ENCODE data around the gene FKBP9. TPM values are rescaled to one million over a fixed set of nuclear protein-coding genes. Genes with fewer than 3 reads are reported as not detected.

Gene FKBP9
- polyA plus RNA-seq, 1 donor from 2014 or later, result 2.8 TPM

GRCh38 chr7:33040803-33041516, 83.7 kb downstream of the FKBP9 start (continued):
- TF ChIP-seq, protein P1, sequence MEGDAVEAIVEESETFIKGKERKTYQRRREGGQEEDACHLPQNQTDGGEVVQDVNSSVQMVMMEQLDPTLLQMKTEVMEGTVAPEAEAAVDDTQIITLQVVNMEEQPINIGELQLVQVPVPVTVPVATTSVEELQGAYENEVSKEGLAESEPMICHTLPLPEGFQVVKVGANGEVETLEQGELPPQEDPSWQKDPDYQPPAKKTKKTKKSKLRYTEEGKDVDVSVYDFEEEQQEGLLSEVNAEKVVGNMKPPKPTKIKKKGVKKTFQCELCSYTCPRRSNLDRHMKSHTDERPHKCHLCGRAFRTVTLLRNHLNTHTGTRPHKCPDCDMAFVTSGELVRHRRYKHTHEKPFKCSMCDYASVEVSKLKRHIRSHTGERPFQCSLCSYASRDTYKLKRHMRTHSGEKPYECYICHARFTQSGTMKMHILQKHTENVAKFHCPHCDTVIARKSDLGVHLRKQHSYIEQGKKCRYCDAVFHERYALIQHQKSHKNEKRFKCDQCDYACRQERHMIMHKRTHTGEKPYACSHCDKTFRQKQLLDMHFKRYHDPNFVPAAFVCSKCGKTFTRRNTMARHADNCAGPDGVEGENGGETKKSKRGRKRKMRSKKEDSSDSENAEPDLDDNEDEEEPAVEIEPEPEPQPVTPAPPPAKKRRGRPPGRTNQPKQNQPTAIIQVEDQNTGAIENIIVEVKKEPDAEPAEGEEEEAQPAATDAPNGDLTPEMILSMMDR (IDR thresholded peaks at IDR 0.05; ENCODE audit: poor library complexity, severe bottlenecking), result no peak

GRCh38 chr7:33041631-33042428, 84.6 kb downstream of the FKBP9 start:
- Histone ChIP-seq H3K27ac (ENCODE audit: low read length) (no peak overlapping the region), H3K36me3 (ENCODE audit: insufficient read depth, low read length) (no peaks in the 10 kb centered on the region), H3K4me3 (ENCODE audit: low read length) (no peak overlapping the region), H3K4me2 (ENCODE audit: low read length) (no peak overlapping the region), H3F3A (ENCODE audit: insufficient read depth, low read length, poor library complexity, severe bottlenecking) (no peaks in the 10 kb centered on the region), H3K9me3 (ENCODE audit: low read length) (no peaks in the 10 kb centered on the region), H3K27me3 (ENCODE audit: insufficient read depth, low read depth, low read length) (no peaks in the 10 kb centered on the region), H3K9me2 (ENCODE audit: insufficient read depth, low read length) (no peaks in the 10 kb centered on the region), H3K9ac (ENCODE audit: low read length) (no peak overlapping the region), H3K79me2 (replicated peaks; ENCODE audit: insufficient read depth, low read length) (peaks cover 54% of the 10 kb centered on the region), H2AFZ (ENCODE audit: low read depth, low read length) (no peak overlapping the region), H4K20me1 (ENCODE audit: insufficient read depth) (no peaks in the 10 kb centered on the region)
- TF ChIP-seq EP300 (conservative IDR thresholded peaks at IDR 0.05; ENCODE audit: poor library complexity, severe bottlenecking), result no peak
- TF ChIP-seq, protein P1 (IDR thresholded peaks at IDR 0.05; ENCODE audit: poor library complexity, severe bottlenecking), result no peak
- no peak for TF ChIP-seq RAD21 (conservative IDR thresholded peaks at IDR 0.05)
- TF ChIP-seq REST (IDR thresholded peaks at IDR 0.05; ENCODE audit: borderline replicate concordance), result no peak
- no peak for TF ChIP-seq EZH2 (IDR thresholded peaks at IDR 0.05; ENCODE audit: borderline replicate concordance, insufficient read depth, low read length, poor library complexity, severe bottlenecking)
- no peak for TF ChIP-seq TAF1 (IDR thresholded peaks at IDR 0.05; ENCODE audit: low read depth)
- no peak for TF ChIP-seq MXI1 (conservative IDR thresholded peaks at IDR 0.05; ENCODE audit: poor library complexity, severe bottlenecking)
- TF ChIP-seq SMC3 (conservative IDR thresholded peaks at IDR 0.05; ENCODE audit: poor library complexity), result no peak
- no peak for TF ChIP-seq POLR2AphosphoS5 (IDR thresholded peaks at IDR 0.05)

Data from neural cell (in vitro differentiated cells).